ENCODE measurements around the gene PSORS1C1. TPM values are rescaled to one million over a fixed set of nuclear protein-coding genes. Genes with fewer than 3 reads are reported as not detected.

Gene PSORS1C1
- total and polyA plus RNA-seq, 2 donors (not counting 1 experiment from before 2014, with no cell fraction given) = 0.40 to 0.66 TPM

GRCh38 chr6:31116661-31117385, 2.2 kb downstream of the PSORS1C1 start:
- H2AFZ ChIP-seq (ENCODE audit: low read length) = peak overlapping the region; percentile 36
- TF ChIP-seq CTCF (conservative IDR thresholded peaks at IDR 0.05 in 1 of 2, IDR thresholded peaks at IDR 0.05 in 1 of 2; ENCODE audit: low read depth in 1 of 2, low read length in 2 of 2) (no peak), EZH2 (IDR thresholded peaks at IDR 0.05; ENCODE audit: low read length, missing control alignments) (no peak)
- H3K9ac ChIP-seq (ENCODE audit: insufficient read depth, low read length) = no peak overlapping the region
- no peaks in the 10 kb centered on the region for H3K79me2 ChIP-seq (ENCODE audit: control insufficient read depth, insufficient read depth, low read length)
- H3K4me3 ChIP-seq (replicated peaks in 1 of 4; ENCODE audit: control extremely low read depth in 1 of 4, insufficient read depth in 1 of 4, low read depth in 3 of 4, low read length in 4 of 4) = peak overlapping the region in 1 of 4 experiments; percentile 39
- H3K4me2 ChIP-seq (ENCODE audit: extremely low read depth, insufficient read depth, low read length) = peak overlapping the region; percentile 75
- no peak for DNase-seq (ENCODE audit: low read depth in 2 of 2)
- no peaks in the 10 kb centered on the region for H3K9me3 ChIP-seq (ENCODE audit: control insufficient read depth, insufficient read depth, low read depth, low read length)
- H4K20me1 ChIP-seq (ENCODE audit: control insufficient read depth, extremely low read depth, insufficient read depth, low read length) = no peaks in the 10 kb centered on the region
- peaks cover 19% of the 10 kb centered on the region for H3K4me1 ChIP-seq (ENCODE audit: control insufficient read depth, extremely low read depth, insufficient read depth, low read length)
- no peak overlapping the region for H3K27ac ChIP-seq (ENCODE audit: insufficient read depth, low read length)
- no peaks in the 10 kb centered on the region for H3K36me3 ChIP-seq (ENCODE audit: control insufficient read depth, insufficient read depth, low read length)
- H3K27me3 ChIP-seq (ENCODE audit: control insufficient read depth, insufficient read depth, low read length) = peaks cover 3% of the 10 kb centered on the region

GRCh38 chr6:31118178-31118577, 3.6 kb downstream of the PSORS1C1 start:
- no peak for TF ChIP-seq CTCF (conservative IDR thresholded peaks at IDR 0.05 in 1 of 2, IDR thresholded peaks at IDR 0.05 in 1 of 2; ENCODE audit: low read depth in 1 of 2, low read length in 2 of 2)
- TF ChIP-seq EZH2 (IDR thresholded peaks at IDR 0.05; ENCODE audit: low read length, missing control alignments) = no peak
- H3K27me3 ChIP-seq (ENCODE audit: control insufficient read depth, insufficient read depth, low read length) = no peaks in the 10 kb centered on the region

GRCh38 chr6:31120151-31120915, 5.7 kb downstream of the PSORS1C1 start, which contains the start of gene CDSN:
Gene CDSN (minus strand): TSS chr6:31120446. CDS start chr6:31120419, 27 bp downstream.
- H3K27ac ChIP-seq (ENCODE audit: insufficient read depth, low read length) = no peak within 1 kb of the TSS
- H3K9me3 ChIP-seq (ENCODE audit: control insufficient read depth, insufficient read depth, low read depth, low read length) = no peaks in the 10 kb centered on the region
- no peaks in the 10 kb centered on the region for H3K27me3 ChIP-seq (ENCODE audit: control insufficient read depth, insufficient read depth, low read length)
- no peaks in the 10 kb centered on the region for H4K20me1 ChIP-seq (ENCODE audit: control insufficient read depth, extremely low read depth, insufficient read depth, low read length)
- DNase-seq (ENCODE audit: low read depth in 2 of 2) = no peak
- H3K36me3 ChIP-seq (ENCODE audit: control insufficient read depth, insufficient read depth, low read length) = no peaks in the 10 kb centered on the region
- no peak within 1 kb of the TSS for H3K4me3 ChIP-seq (replicated peaks in 1 of 4; ENCODE audit: control extremely low read depth in 1 of 4, insufficient read depth in 1 of 4, low read depth in 3 of 4, low read length in 4 of 4)
- H3K4me1 ChIP-seq (ENCODE audit: control insufficient read depth, extremely low read depth, insufficient read depth, low read length) = peaks cover 14% of the 10 kb centered on the region
- H2AFZ ChIP-seq (ENCODE audit: low read length) = no peak within 1 kb of the TSS
- TF ChIP-seq CTCF (conservative IDR thresholded peaks at IDR 0.05 in 1 of 2, IDR thresholded peaks at IDR 0.05 in 1 of 2; ENCODE audit: low read depth in 1 of 2, low read length in 2 of 2) (no peak), EZH2 (IDR thresholded peaks at IDR 0.05; ENCODE audit: low read length, missing control alignments) (no peak)
- no peaks in the 10 kb centered on the region for H3K79me2 ChIP-seq (ENCODE audit: control insufficient read depth, insufficient read depth, low read length)
- H3K9ac ChIP-seq (ENCODE audit: insufficient read depth, low read length) = no peak within 1 kb of the TSS
- no peak within 1 kb of the TSS for H3K4me2 ChIP-seq (ENCODE audit: extremely low read depth, insufficient read depth, low read length)

More at GRCh38 chr6:31118178-31118577, 3.6 kb downstream of the PSORS1C1 start:
- Histone ChIP-seq H3K27ac (ENCODE audit: insufficient read depth, low read length) (no peak overlapping the region), H3K36me3 (ENCODE audit: control insufficient read depth, insufficient read depth, low read length) (no peaks in the 10 kb centered on the region), H3K4me1 (ENCODE audit: control insufficient read depth, extremely low read depth, insufficient read depth, low read length) (peaks cover 29% of the 10 kb centered on the region), H3K9ac (ENCODE audit: insufficient read depth, low read length) (no peak overlapping the region), H3K4me2 (ENCODE audit: extremely low read depth, insufficient read depth, low read length) (no peak overlapping the region), H4K20me1 (ENCODE audit: control insufficient read depth, extremely low read depth, insufficient read depth, low read length) (no peaks in the 10 kb centered on the region), H3K79me2 (ENCODE audit: control insufficient read depth, insufficient read depth, low read length) (no peaks in the 10 kb centered on the region), H3K9me3 (ENCODE audit: control insufficient read depth, insufficient read depth, low read depth, low read length) (no peaks in the 10 kb centered on the region), H2AFZ (ENCODE audit: low read length) (no peak overlapping the region), H3K4me3 (replicated peaks in 1 of 4; ENCODE audit: control extremely low read depth in 1 of 4, insufficient read depth in 1 of 4, low read depth in 3 of 4, low read length in 4 of 4) (no peak overlapping the region)
- no peak for DNase-seq (ENCODE audit: low read depth in 2 of 2)
